Activated B cell treated with CpG ODN at 0.5 μM for 24 hours (primary cell): ENCODE results near the gene PDCL3. TPM values are rescaled to one million over a fixed set of nuclear protein-coding genes. Genes with fewer than 3 reads are reported as not detected.

Source experiments
- ATAC-seq: fragments of 200-7000 bp; cut with Tn5 transposase; one replicate; pipeline ENCODE4 v1.10.0; 2021; ENCODE audit warnings: low read depth, mild to moderate bottlenecking, moderate library complexity
- CTCF ChIA-PET: fragments of 350-600 bp; sonication (Branson Sonifier 250); formaldehyde crosslinking; loops from one replicate; lab custom pipeline; 2021; ENCODE audit warnings: antibody characterized with exemption; lab: Charles Lee
- POLR2A ChIA-PET: fragments of 350-600 bp; sonication (Branson Sonifier 250); formaldehyde crosslinking; loops from one replicate; lab custom pipeline; 2021; ENCODE audit warnings: antibody characterized with exemption; lab: Charles Lee
- DNase-seq: peaks from one replicate; pipeline ENCODE4 v3.0.0; 2022
- H3K27ac Mint-ChIP-seq: one replicate; pipeline ENCODE4 v1.8.0; 2020; ENCODE audit warnings: mixed read lengths
- H3K27me3 Mint-ChIP-seq: one replicate; pipeline ENCODE4 v1.8.0; 2021; ENCODE audit warnings: mixed read lengths
- H3K36me3 Mint-ChIP-seq: one replicate; pipeline ENCODE4 v1.8.0; 2021; ENCODE audit warnings: low read depth, mixed read lengths
- H3K4me1 Mint-ChIP-seq: one replicate; pipeline ENCODE4 v1.8.0; 2021; ENCODE audit warnings: mixed read lengths
- H3K4me3 Mint-ChIP-seq: one replicate; pipeline ENCODE4 v1.8.0; 2020; ENCODE audit warnings: mild to moderate bottlenecking, mixed read lengths
- H3K9me3 Mint-ChIP-seq: one replicate; pipeline ENCODE4 v1.8.0; 2020; ENCODE audit warnings: mixed read lengths
- CTCF ChIP-seq: fragments of 200-600 bp; IDR thresholded peaks from one replicate; pipeline ENCODE4 v1.8.0; 2022; ENCODE audit warnings: antibody characterized with exemption, mild to moderate bottlenecking
- intact Hi-C: fragments of 100-400 bp; cut with micrococcal nuclease; formaldehyde crosslinking; loops from one replicate; pipeline ENCODE4 v1.15.1; 2024
- total RNA-seq: library from RNA; stranded (reverse); gene quantifications from 2 replicates; pipeline ENCODE4 v1.2.3, GENCODE V29; 2022

PDCL3 gene
- total RNA-seq, 1 donor from 2014 or later, result 26.1 TPM

- Mint-ChIP-seq H3K27ac (no peak overlapping the region), H3K4me1 (peaks cover 24% of the 10 kb centered on the region), H3K4me3 (no peak overlapping the region), H3K36me3 (no peaks in the 10 kb centered on the region), H3K9me3 (peaks cover 3% of the 10 kb centered on the region), H3K27me3 (no peaks in the 10 kb centered on the region)
- CTCF ChIA-PET, result no interaction called here
- no peak for DNase-seq
- no peak for ATAC-seq
- no peak for TF ChIP-seq CTCF
- POLR2A ChIA-PET, result interaction anchor here (2.7 kb wide), 1 partner anchor 27 kb away, joined by 20 read pairs; the partner anchor contains the start of gene PDCL3
- intact Hi-C loops, result no loop called here
Measured at GRCh38 chr2:100589527-100589926, 26.7 kb downstream of the PDCL3 start.

GRCh38 chr2:100592226-100592625, 29.4 kb downstream of the PDCL3 start:
- H3K4me1 Mint-ChIP-seq, result peaks cover 24% of the 10 kb centered on the region
- no peaks in the 10 kb centered on the region for H3K9me3 Mint-ChIP-seq
- no peak overlapping the region for H3K27ac Mint-ChIP-seq
- no peaks in the 10 kb centered on the region for H3K27me3 Mint-ChIP-seq
- intact Hi-C loops, result no loop called here
- POLR2A ChIA-PET, result no interaction called here
- DNase-seq (no peak), ATAC-seq (no peak)
- no peak overlapping the region for H3K4me3 Mint-ChIP-seq
- H3K36me3 Mint-ChIP-seq, result no peaks in the 10 kb centered on the region
- no peak for TF ChIP-seq CTCF
- CTCF ChIA-PET, result interaction anchor here (0.6 kb wide), 1 partner anchor 1033 kb away, joined by 3 read pairs; no protein-coding TSS in a partner anchor

GRCh38 chr2:100596465-100596864, 33.7 kb downstream of the PDCL3 start:
- H3K27ac Mint-ChIP-seq, result no peak overlapping the region
- intact Hi-C loops, result no loop called here
- no peak overlapping the region for H3K4me3 Mint-ChIP-seq
- TF ChIP-seq CTCF, result no peak
- no peaks in the 10 kb centered on the region for H3K36me3 Mint-ChIP-seq
- DNase-seq (no peak), ATAC-seq (no peak)
- POLR2A ChIA-PET, result interaction anchor here (0.5 kb wide), 1 partner anchor 353 kb away, joined by 3 read pairs; no protein-coding TSS in a partner anchor
- CTCF ChIA-PET, result interaction anchor here (1.5 to 1.9 kb wide), 2 partner anchors 215 to 389 kb away, joined by 3 to 6 read pairs; no protein-coding TSS in a partner anchor
- no peaks in the 10 kb centered on the region for H3K9me3 Mint-ChIP-seq
- peaks cover 6% of the 10 kb centered on the region for H3K4me1 Mint-ChIP-seq
- H3K27me3 Mint-ChIP-seq, result no peaks in the 10 kb centered on the region

- POLR2A ChIA-PET, result no interaction called here
- Mint-ChIP-seq H3K27ac (no peak overlapping the region), H3K27me3 (no peaks in the 10 kb centered on the region), H3K36me3 (no peaks in the 10 kb centered on the region), H3K4me3 (no peak overlapping the region), H3K9me3 (no peaks in the 10 kb centered on the region), H3K4me1 (peaks cover 5% of the 10 kb centered on the region)
- no peak for DNase-seq
- no peak for ATAC-seq
- intact Hi-C loops, result no loop called here
- CTCF ChIA-PET, result interaction anchor here (1.0 kb wide), 1 partner anchor 9 kb away, joined by 3 read pairs; no protein-coding TSS in a partner anchor
- TF ChIP-seq CTCF, result no peak
Measured at GRCh38 chr2:100599566-100599965, 36.8 kb downstream of the PDCL3 start.

- Mint-ChIP-seq H3K27me3 (peaks cover 2% of the 10 kb centered on the region), H3K4me3 (no peak overlapping the region), H3K36me3 (no peaks in the 10 kb centered on the region), H3K27ac (no peak overlapping the region), H3K9me3 (no peaks in the 10 kb centered on the region), H3K4me1 (peaks cover 5% of the 10 kb centered on the region)
- ChIA-PET CTCF (no interaction called here), POLR2A (no interaction called here)
- intact Hi-C loops, result no loop called here
- ATAC-seq (no peak), DNase-seq (no peak)
- no peak for TF ChIP-seq CTCF
Measured at GRCh38 chr2:100601661-100602060, 38.9 kb downstream of the PDCL3 start.
